ENCODE data around the gene PLB1.

Gene PLB1

GRCh38 chr2:28624793-28625701 lies 129.2 kb downstream of the PLB1 start:
- Histone ChIP-seq H2AK5ac (ENCODE audit: low read length, severe bottlenecking) (peak overlapping the region; percentile 43), H3K9me3 (ENCODE audit: control insufficient read depth, low read length) (no peaks in the 10 kb centered on the region), H2AFZ (ENCODE audit: low read depth, low read length) (no peak overlapping the region), H3K9ac (ENCODE audit: low read length) (no peak overlapping the region), H3K23ac (ENCODE audit: low read length in 2 of 2) (no peak overlapping the region), H2BK12ac (ENCODE audit: low read length in 2 of 2) (peak overlapping the region; percentile 83 to 98), H4K8ac (ENCODE audit: low read length) (peak overlapping the region; percentile 91), H3K27ac (ENCODE audit: low read length, poor library complexity, severe bottlenecking) (no peak overlapping the region), H3K4me3 (ENCODE audit: insufficient read depth in 1 of 2, low read depth in 1 of 2, low read length in 2 of 2) (no peak overlapping the region), H3K4me1 (ENCODE audit: control insufficient read depth, insufficient read depth, low read depth, low read length) (peaks cover 19% of the 10 kb centered on the region), H3K14ac (ENCODE audit: low read length in 2 of 2) (peak overlapping the region in 1 of 2 experiments; percentile 50), H4K91ac (ENCODE audit: low read length) (peak overlapping the region; percentile 80), H2BK15ac (ENCODE audit: low read depth, poor library complexity, severe bottlenecking) (peak overlapping the region; percentile 85), H3K36me3 (ENCODE audit: control insufficient read depth in 1 of 2, insufficient read depth in 2 of 2, low read depth in 1 of 2, low read length in 2 of 2) (no peaks in the 10 kb centered on the region), H2BK5ac (ENCODE audit: low read depth, low read length, poor library complexity, severe bottlenecking) (no peak overlapping the region), H3K27me3 (ENCODE audit: control insufficient read depth in 1 of 2, insufficient read depth in 1 of 2, low read length in 2 of 2) (no peaks in the 10 kb centered on the region), H3K79me1 (replicated peaks; ENCODE audit: low read length, poor library complexity, severe bottlenecking) (no peaks in the 10 kb centered on the region), H3K4me2 (ENCODE audit: low read length, poor library complexity, severe bottlenecking) (no peak overlapping the region), H3K4ac (ENCODE audit: low read depth in 1 of 2, low read length in 2 of 2) (peak overlapping the region; percentile 82 to 85), H3K18ac (ENCODE audit: low read depth in 1 of 2, low read length in 2 of 2) (peak overlapping the region; percentile 82 to 96), H2BK120ac (ENCODE audit: low read depth, low read length) (peak overlapping the region; percentile 87)
- DNase-seq = peak; percentile 88
- WGBS = 62% methylated on average over 19 of the region's 19 CpGs

DNA sequence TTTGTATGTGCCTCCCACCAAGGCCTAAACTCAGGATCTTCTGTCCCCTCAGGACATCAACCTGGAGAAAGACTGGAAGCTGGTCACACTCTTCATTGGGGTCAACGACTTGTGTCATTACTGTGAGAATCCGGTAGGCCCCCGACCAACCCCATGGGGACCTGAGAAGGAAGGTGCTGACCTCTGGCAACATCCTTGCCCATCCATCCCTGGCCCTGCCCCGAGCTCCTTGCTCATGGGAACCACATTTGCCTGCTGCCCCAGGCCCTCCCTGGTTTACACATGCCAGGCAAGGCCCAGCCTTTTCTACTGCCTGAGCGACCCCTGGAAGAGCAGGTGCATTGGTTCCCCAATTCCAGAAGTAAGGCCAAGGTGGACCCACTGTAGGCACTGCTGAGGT lies 130.5 kb downstream of the PLB1 start:
- H4K8ac ChIP-seq (ENCODE audit: low read length) = peak overlapping the region; percentile 5

DNA sequence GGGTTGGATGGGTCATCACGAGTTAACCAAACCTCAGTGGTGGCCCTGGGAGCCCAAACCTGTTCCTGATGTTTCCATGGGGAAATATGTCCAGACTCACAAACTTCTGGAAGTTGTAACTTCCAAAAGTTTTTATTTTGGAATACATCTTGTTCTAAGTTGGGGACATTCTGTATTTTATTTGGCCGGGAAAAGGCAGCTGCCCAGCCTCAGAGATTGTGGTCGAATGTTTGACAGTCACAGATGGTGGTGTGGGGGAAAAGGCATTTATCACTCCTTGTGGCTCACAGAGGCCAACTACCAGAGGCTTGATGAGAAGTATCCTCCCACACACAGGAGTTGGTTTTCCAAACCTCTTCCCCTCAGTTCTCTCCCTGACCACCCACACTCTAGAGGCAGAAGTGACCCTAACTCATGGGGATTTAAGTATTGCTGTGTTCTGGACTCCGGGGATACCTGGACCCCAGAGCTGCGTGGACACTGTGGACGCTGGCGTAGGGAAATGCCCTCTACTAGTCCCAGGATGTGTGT lies 131.1 kb downstream of the PLB1 start:
- Histone ChIP-seq H3K18ac (ENCODE audit: low read depth in 1 of 2, low read length in 2 of 2) (peak overlapping the region; percentile 30 to 42), H3K14ac (ENCODE audit: low read length in 2 of 2) (no peak overlapping the region), H3K23ac (ENCODE audit: low read length in 2 of 2) (no peak overlapping the region), H4K8ac (ENCODE audit: low read length) (peak overlapping the region; percentile 10), H2BK12ac (ENCODE audit: low read length in 2 of 2) (peak overlapping the region; percentile 93 to 95), H3K4ac (ENCODE audit: low read depth in 1 of 2, low read length in 2 of 2) (no peak overlapping the region), H2AK5ac (ENCODE audit: low read length, severe bottlenecking) (no peak overlapping the region), H3K9ac (ENCODE audit: low read length) (no peak overlapping the region), H3K4me3 (ENCODE audit: insufficient read depth in 1 of 2, low read depth in 1 of 2, low read length in 2 of 2) (no peak overlapping the region), H3K27me3 (ENCODE audit: control insufficient read depth in 1 of 2, insufficient read depth in 1 of 2, low read length in 2 of 2) (no peaks in the 10 kb centered on the region), H2BK15ac (ENCODE audit: low read depth, poor library complexity, severe bottlenecking) (no peak overlapping the region), H3K4me1 (ENCODE audit: control insufficient read depth, insufficient read depth, low read depth, low read length) (peaks cover 10% of the 10 kb centered on the region), H3K27ac (ENCODE audit: low read length, poor library complexity, severe bottlenecking) (no peak overlapping the region), H2BK120ac (ENCODE audit: low read depth, low read length) (no peak overlapping the region), H2AFZ (ENCODE audit: low read depth, low read length) (no peak overlapping the region), H3K36me3 (ENCODE audit: control insufficient read depth in 1 of 2, insufficient read depth in 2 of 2, low read depth in 1 of 2, low read length in 2 of 2) (no peaks in the 10 kb centered on the region), H2BK5ac (ENCODE audit: low read depth, low read length, poor library complexity, severe bottlenecking) (no peak overlapping the region), H3K79me1 (replicated peaks; ENCODE audit: low read length, poor library complexity, severe bottlenecking) (no peaks in the 10 kb centered on the region), H4K91ac (ENCODE audit: low read length) (no peak overlapping the region), H3K4me2 (ENCODE audit: low read length, poor library complexity, severe bottlenecking) (no peak overlapping the region), H3K9me3 (ENCODE audit: control insufficient read depth, low read length) (no peaks in the 10 kb centered on the region)
- DNase-seq = peak; percentile 76
- WGBS = 66% methylated on average over 7 of the region's 7 CpGs

More for the DNA sequence above, 130.5 kb downstream of the PLB1 start:
- DNase-seq = no peak
- Histone ChIP-seq H3K4me1 (ENCODE audit: control insufficient read depth, insufficient read depth, low read depth, low read length) (peaks cover 10% of the 10 kb centered on the region), H2BK120ac (ENCODE audit: low read depth, low read length) (peak overlapping the region; percentile 29), H4K91ac (ENCODE audit: low read length) (peak overlapping the region; percentile 94), H3K79me1 (replicated peaks; ENCODE audit: low read length, poor library complexity, severe bottlenecking) (no peaks in the 10 kb centered on the region), H3K4ac (ENCODE audit: low read depth in 1 of 2, low read length in 2 of 2) (peak overlapping the region; percentile 46 to 53), H2BK15ac (ENCODE audit: low read depth, poor library complexity, severe bottlenecking) (peak overlapping the region; percentile 73), H3K9ac (ENCODE audit: low read length) (no peak overlapping the region), H3K4me2 (ENCODE audit: low read length, poor library complexity, severe bottlenecking) (no peak overlapping the region), H3K18ac (ENCODE audit: low read depth in 1 of 2, low read length in 2 of 2) (peak overlapping the region; percentile 34 to 77), H2BK5ac (ENCODE audit: low read depth, low read length, poor library complexity, severe bottlenecking) (no peak overlapping the region), H3K14ac (ENCODE audit: low read length in 2 of 2) (peak overlapping the region in 1 of 2 experiments; percentile 53), H2AFZ (ENCODE audit: low read depth, low read length) (no peak overlapping the region), H3K27ac (ENCODE audit: low read length, poor library complexity, severe bottlenecking) (no peak overlapping the region), H3K36me3 (ENCODE audit: control insufficient read depth in 1 of 2, insufficient read depth in 2 of 2, low read depth in 1 of 2, low read length in 2 of 2) (no peaks in the 10 kb centered on the region), H3K4me3 (ENCODE audit: insufficient read depth in 1 of 2, low read depth in 1 of 2, low read length in 2 of 2) (no peak overlapping the region), H2BK12ac (ENCODE audit: low read length in 2 of 2) (peak overlapping the region; percentile 93 to 95), H3K9me3 (ENCODE audit: control insufficient read depth, low read length) (no peaks in the 10 kb centered on the region), H3K27me3 (ENCODE audit: control insufficient read depth in 1 of 2, insufficient read depth in 1 of 2, low read length in 2 of 2) (no peaks in the 10 kb centered on the region), H3K23ac (ENCODE audit: low read length in 2 of 2) (no peak overlapping the region), H2AK5ac (ENCODE audit: low read length, severe bottlenecking) (peak overlapping the region; percentile 33)
- 91% methylated on average over 5 of the region's 5 CpGs for WGBS
